NCI-H510A (cell line): Measurements from ENCODE around the gene OBSL1.

Source experiments
- DNase-seq: peaks from one replicate; lab custom pipeline; 2025; lab: John Stamatoyannopoulos, UW

Gene OBSL1

GRCh38 chr2:219512524-219513216, 58.7 kb downstream of the OBSL1 start:
- no peak for DNase-seq

GRCh38 chr2:219511547-219512325, 59.6 kb downstream of the OBSL1 start:
- no peak for DNase-seq

- no peak for DNase-seq
Measured at GRCh38 chr2:219510512-219511135, 60.7 kb downstream of the OBSL1 start.

GRCh38 chr2:219509780-219510511, 61.4 kb downstream of the OBSL1 start:
- DNase-seq: no peak

GRCh38 chr2:219508971-219509779, 62.2 kb downstream of the OBSL1 start:
- DNase-seq: no peak

- no peak for DNase-seq
Measured at GRCh38 chr2:219508444-219508734, 63.0 kb downstream of the OBSL1 start.

- DNase-seq: no peak
Measured at GRCh38 chr2:219507581-219508443, 63.5 kb downstream of the OBSL1 start.

GRCh38 chr2:219506802-219507526, 64.4 kb downstream of the OBSL1 start:
- DNase-seq: no peak

GRCh38 chr2:219506153-219506801, 65.1 kb downstream of the OBSL1 start:
- DNase-seq: no peak

- DNase-seq: no peak
Measured at GRCh38 chr2:219505585-219505984, 65.8 kb downstream of the OBSL1 start.

GRCh38 chr2:219502618-219503017, 68.7 kb downstream of the OBSL1 start:
- DNase-seq: no peak

GRCh38 chr2:219501849-219502248, 69.5 kb downstream of the OBSL1 start:
- DNase-seq: no peak
